ENCODE data around the gene FAM199X. TPM values are rescaled to one million over a fixed set of nuclear protein-coding genes. Genes with fewer than 3 reads are reported as not detected.
"Not testable (repeated sequence)": the region's sequence is repeated elsewhere in the genome, so short reads cannot be mapped to it uniquely, and the experiment has no call there.

FAM199X gene
- total RNA-seq, 1 experiment from 2014 or later = 19.1 TPM

- Mint-ChIP-seq H3K4me3 (ENCODE audit: unreplicated experiment) (no peak overlapping the region), H3K4me1 (ENCODE audit: low read depth, unreplicated experiment) (no peaks in the 10 kb centered on the region)
- POLR2A ChIA-PET = no interaction called here
Observed at GRCh38 chrX:104205548-104205947, 39.3 kb downstream of the FAM199X start.

GRCh38 chrX:104211187-104211586 is 44.9 kb downstream of the FAM199X start:
- ChIA-PET POLR2A (no interaction called here), CTCF (no interaction called here)
- no peaks in the 10 kb centered on the region for H3K27me3 ChIP-seq (replicated peaks; ENCODE audit: control insufficient read depth, insufficient read depth, low read length)
- TF ChIP-seq, protein P1, sequence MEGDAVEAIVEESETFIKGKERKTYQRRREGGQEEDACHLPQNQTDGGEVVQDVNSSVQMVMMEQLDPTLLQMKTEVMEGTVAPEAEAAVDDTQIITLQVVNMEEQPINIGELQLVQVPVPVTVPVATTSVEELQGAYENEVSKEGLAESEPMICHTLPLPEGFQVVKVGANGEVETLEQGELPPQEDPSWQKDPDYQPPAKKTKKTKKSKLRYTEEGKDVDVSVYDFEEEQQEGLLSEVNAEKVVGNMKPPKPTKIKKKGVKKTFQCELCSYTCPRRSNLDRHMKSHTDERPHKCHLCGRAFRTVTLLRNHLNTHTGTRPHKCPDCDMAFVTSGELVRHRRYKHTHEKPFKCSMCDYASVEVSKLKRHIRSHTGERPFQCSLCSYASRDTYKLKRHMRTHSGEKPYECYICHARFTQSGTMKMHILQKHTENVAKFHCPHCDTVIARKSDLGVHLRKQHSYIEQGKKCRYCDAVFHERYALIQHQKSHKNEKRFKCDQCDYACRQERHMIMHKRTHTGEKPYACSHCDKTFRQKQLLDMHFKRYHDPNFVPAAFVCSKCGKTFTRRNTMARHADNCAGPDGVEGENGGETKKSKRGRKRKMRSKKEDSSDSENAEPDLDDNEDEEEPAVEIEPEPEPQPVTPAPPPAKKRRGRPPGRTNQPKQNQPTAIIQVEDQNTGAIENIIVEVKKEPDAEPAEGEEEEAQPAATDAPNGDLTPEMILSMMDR (IDR thresholded peaks at IDR 0.05; ENCODE audit: insufficient read depth in 1 of 2, low read depth in 1 of 2, low read length in 1 of 2, severe bottlenecking in 1 of 2, unreplicated experiment in 1 of 2) = no peak
- H3K4me1 Mint-ChIP-seq (ENCODE audit: low read depth, unreplicated experiment) = no peaks in the 10 kb centered on the region
- no peaks in the 10 kb centered on the region for H3K36me3 ChIP-seq (ENCODE audit: control insufficient read depth, insufficient read depth, low read length)
- no peak for DNase-seq
- H3K4me1 ChIP-seq = no peaks in the 10 kb centered on the region
- H3K4me3 Mint-ChIP-seq (ENCODE audit: unreplicated experiment) = no peak overlapping the region
- no peaks in the 10 kb centered on the region for H3K36me3 Mint-ChIP-seq (ENCODE audit: insufficient read depth, unreplicated experiment)
- H3K9me3 ChIP-seq = no peaks in the 10 kb centered on the region
- BruUV-seq (replicated peaks) = no TSS peak
- intact Hi-C loops (cut with micrococcal nuclease; ENCODE audit: unreplicated experiment) = no loop called here
- H3K27me3 Mint-ChIP-seq (ENCODE audit: insufficient read depth, unreplicated experiment) = peaks cover 2% of the 10 kb centered on the region
- H3K27ac Mint-ChIP-seq (ENCODE audit: unreplicated experiment) = no peak overlapping the region
- H3K9me3 Mint-ChIP-seq (ENCODE audit: unreplicated experiment) = no peaks in the 10 kb centered on the region
- no peak overlapping the region for H3K4me3 ChIP-seq (ENCODE audit: low read depth, low read length)

More at GRCh38 chrX:104205548-104205947, 39.3 kb downstream of the FAM199X start:
- H3K27me3 ChIP-seq (replicated peaks; ENCODE audit: control insufficient read depth, insufficient read depth, low read length) = no peaks in the 10 kb centered on the region
- CTCF ChIA-PET = no interaction called here
- H3K36me3 Mint-ChIP-seq (ENCODE audit: insufficient read depth, unreplicated experiment) = no peaks in the 10 kb centered on the region
- no peaks in the 10 kb centered on the region for H3K9me3 Mint-ChIP-seq (ENCODE audit: unreplicated experiment)
- DNase-seq = no peak
- no peak overlapping the region for H3K4me3 ChIP-seq (ENCODE audit: low read depth, low read length)
- intact Hi-C loops (cut with micrococcal nuclease; ENCODE audit: unreplicated experiment) = no loop called here
- no peaks in the 10 kb centered on the region for H3K36me3 ChIP-seq (ENCODE audit: control insufficient read depth, insufficient read depth, low read length)
- no TSS peak for BruUV-seq (replicated peaks)
- no peak overlapping the region for H3K27ac Mint-ChIP-seq (ENCODE audit: unreplicated experiment)
- H3K27me3 Mint-ChIP-seq (ENCODE audit: insufficient read depth, unreplicated experiment) = no peaks in the 10 kb centered on the region
- TF ChIP-seq, protein P1 (IDR thresholded peaks at IDR 0.05; ENCODE audit: insufficient read depth in 1 of 2, low read depth in 1 of 2, low read length in 1 of 2, severe bottlenecking in 1 of 2, unreplicated experiment in 1 of 2) = no peak
- no peaks in the 10 kb centered on the region for H3K9me3 ChIP-seq
- no peaks in the 10 kb centered on the region for H3K4me1 ChIP-seq

DNA sequence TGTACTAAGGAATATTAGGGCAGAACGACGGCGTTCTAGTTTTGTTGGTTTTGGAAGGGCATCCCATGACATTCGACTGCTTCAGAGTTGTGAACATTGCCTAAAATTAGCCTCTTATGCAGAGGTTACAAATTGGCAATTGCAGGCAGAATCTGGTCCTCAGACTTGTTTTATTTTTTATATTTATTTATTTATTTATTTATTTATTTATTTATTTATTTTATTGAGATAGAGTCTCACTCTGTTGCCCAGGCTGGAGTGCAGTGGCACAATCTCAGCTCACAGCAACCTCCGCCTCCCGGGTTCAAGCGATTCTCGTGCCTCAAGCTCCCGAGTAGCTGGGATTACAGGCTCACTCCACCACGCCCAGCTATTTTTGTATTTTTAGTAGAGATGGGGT is 63.8 kb downstream of the FAM199X start:
- H3K27me3 Mint-ChIP-seq (ENCODE audit: insufficient read depth, unreplicated experiment); H3K36me3 Mint-ChIP-seq (ENCODE audit: insufficient read depth, unreplicated experiment); intact Hi-C loops (cut with micrococcal nuclease; ENCODE audit: unreplicated experiment); BruUV-seq (replicated peaks); H3K4me3 Mint-ChIP-seq (ENCODE audit: unreplicated experiment); H3K4me1 Mint-ChIP-seq (ENCODE audit: low read depth, unreplicated experiment); POLR2A ChIA-PET; H3K36me3 ChIP-seq (ENCODE audit: control insufficient read depth, insufficient read depth, low read length); H3K27me3 ChIP-seq (replicated peaks; ENCODE audit: control insufficient read depth, insufficient read depth, low read length); H3K9me3 ChIP-seq; H3K4me3 ChIP-seq (ENCODE audit: low read depth, low read length); H3K4me1 ChIP-seq; H3K27ac Mint-ChIP-seq (ENCODE audit: unreplicated experiment); DNase-seq; CTCF ChIA-PET: not testable (repeated sequence)
- H3K9me3 Mint-ChIP-seq (ENCODE audit: unreplicated experiment) = peaks cover 14% of the 10 kb centered on the region

Other genes starting within 250 kb of the FAM199X start
- gene TMSB15B, start 203.8 kb upstream of the FAM199X start, total RNA-seq (2022) = 17.7 and 20.4 TPM in 2 replicates
- not detected in 2 replicates for gene H2BW1, start 152.7 kb upstream of the FAM199X start, total RNA-seq (2022)
- not detected in 2 replicates for gene H2BW2, start 126.5 kb upstream of the FAM199X start, total RNA-seq (2022)
- 3.2 and 3.6 TPM in 2 replicates for gene TMSB15C, start 90.2 kb upstream of the FAM199X start, total RNA-seq (2022)
- 0.77 and 0.95 TPM in 2 replicates for gene ZCCHC18, start 53.9 kb upstream of the FAM199X start, total RNA-seq (2022)
- 3.2 and 4.1 TPM in 2 replicates for gene SLC25A53, start 9.4 kb upstream of the FAM199X start, total RNA-seq (2022)
- gene ESX1, start 88.5 kb downstream of the FAM199X start, total RNA-seq (2022) = not detected in 2 replicates